ENCODE measurements around the gene ABCA2. TPM values are rescaled to one million over a fixed set of nuclear protein-coding genes. Genes with fewer than 3 reads are reported as not detected.

The ABCA2 gene
- total RNA-seq, 1 experiment from 2014 or later = 114 TPM

- H3K9me2 ChIP-seq (ENCODE audit: insufficient read depth) = no peaks in the 10 kb centered on the region
- intact Hi-C loops (cut with micrococcal nuclease) = no loop called here
- ChIA-PET RAD21 (ENCODE audit: low non-redundant PET in 1 of 2, low total read pairs in 2 of 2, uncharacterized antibody in 2 of 2, unreplicated experiment in 2 of 2) (no interaction called here), POLR2A (no interaction called here), CTCF (interaction anchor here (0.5 kb wide), 1 partner anchor 12 kb away, joined by 3 read pairs; no protein-coding TSS in a partner anchor)
- H3K27me3 ChIP-seq (ENCODE audit: insufficient read depth, low read length) = no peaks in the 10 kb centered on the region
- peaks cover 0 to 12% of the 10 kb centered on the region in 2 experiments; a peak in 2 of 4 replicates for H3K36me3 ChIP-seq (ENCODE audit: control insufficient read depth in 1 of 2, insufficient read depth in 2 of 2, low read length in 2 of 2)
- H3K4me2 ChIP-seq (ENCODE audit: low read length) = no peak overlapping the region
- no peak overlapping the region for H2AFZ ChIP-seq (ENCODE audit: low read depth, low read length, poor library complexity, severe bottlenecking)
- peaks cover 20% of the 10 kb centered on the region for H3K79me2 ChIP-seq (ENCODE audit: insufficient read depth, low read length)
- H4K20me1 ChIP-seq (ENCODE audit: insufficient read depth) = no peaks in the 10 kb centered on the region
- peak overlapping the region; percentile 80; the same call in 1 of the 2 replicates for H3K27ac ChIP-seq (ENCODE audit: low read depth, low read length)
- H3K9me3 ChIP-seq (ENCODE audit: control insufficient read depth in 1 of 2, insufficient read depth in 1 of 2, low read depth in 1 of 2, low read length in 2 of 2) = no peaks in the 10 kb centered on the region; a peak in 1 of 4 replicates
- ATAC-seq = no peak
- TF ChIP-seq EZH2 (IDR thresholded peaks at IDR 0.05) (no peak), JUND (IDR thresholded peaks at IDR 0.05) (no peak), ZNF274 (IDR thresholded peaks at IDR 0.05; ENCODE audit: low read depth, low read length) (no peak), YY1 (IDR thresholded peaks at IDR 0.05; ENCODE audit: extremely low read depth, insufficient replicate concordance, low read depth, low read length) (no peak), MAX (IDR thresholded peaks at IDR 0.05) (no peak), EGR1 (IDR thresholded peaks at IDR 0.05; ENCODE audit: low read depth) (no peak)
- H3K4me1 ChIP-seq (ENCODE audit: control insufficient read depth in 1 of 2, insufficient read depth in 2 of 2, low read length in 2 of 2) = peaks cover 17 to 30% of the 10 kb centered on the region in 2 experiments; a peak in 3 of 4 replicates
- BruUV-seq (replicated peaks) = no TSS peak
- DNase-seq (ENCODE audit: low read depth, low spot score) = no peak
- H3K9ac ChIP-seq (ENCODE audit: low read length) = no peak overlapping the region
- no peak overlapping the region for H3K4me3 ChIP-seq (replicated peaks in 1 of 2; ENCODE audit: low read depth in 1 of 2, low read length in 2 of 2)
Measured at GRCh38 chr9:136990242-136990911, 37.7 kb downstream of the ABCA2 start.

GRCh38 chr9:136988872-136989271 is 39.2 kb downstream of the ABCA2 start:
- RAD21 ChIA-PET (ENCODE audit: low non-redundant PET in 1 of 2, low total read pairs in 2 of 2, uncharacterized antibody in 2 of 2, unreplicated experiment in 2 of 2) = no interaction called here
- CTCF ChIA-PET = interaction anchor here (1.0 kb wide), 1 partner anchor 41 kb away, joined by 3 read pairs; no protein-coding TSS in a partner anchor
- Histone ChIP-seq H2AFZ (ENCODE audit: low read depth, low read length, poor library complexity, severe bottlenecking) (no peak overlapping the region), H3K4me2 (ENCODE audit: low read length) (no peak overlapping the region), H4K20me1 (ENCODE audit: insufficient read depth) (no peaks in the 10 kb centered on the region), H3K4me3 (replicated peaks in 1 of 2; ENCODE audit: low read depth in 1 of 2, low read length in 2 of 2) (no peak overlapping the region), H3K9me2 (ENCODE audit: insufficient read depth) (no peaks in the 10 kb centered on the region), H3K27me3 (ENCODE audit: insufficient read depth, low read length) (no peaks in the 10 kb centered on the region), H3K27ac (ENCODE audit: low read depth, low read length) (no peak overlapping the region), H3K79me2 (ENCODE audit: insufficient read depth, low read length) (peaks cover 15% of the 10 kb centered on the region), H3K9me3 (ENCODE audit: control insufficient read depth in 1 of 2, insufficient read depth in 1 of 2, low read depth in 1 of 2, low read length in 2 of 2) (no peaks in the 10 kb centered on the region; a peak in 1 of 4 replicates), H3K36me3 (ENCODE audit: control insufficient read depth in 1 of 2, insufficient read depth in 2 of 2, low read length in 2 of 2) (peaks cover 0 to 7% of the 10 kb centered on the region in 2 experiments; a peak in 2 of 4 replicates), H3K9ac (ENCODE audit: low read length) (no peak overlapping the region), H3K4me1 (ENCODE audit: control insufficient read depth in 1 of 2, insufficient read depth in 2 of 2, low read length in 2 of 2) (peaks cover 14 to 21% of the 10 kb centered on the region in 2 experiments; a peak in 3 of 4 replicates)
- no TSS peak for BruUV-seq (replicated peaks)
- DNase-seq (ENCODE audit: low read depth, low spot score) = no peak
- ATAC-seq = no peak
- TF ChIP-seq CTCF (IDR thresholded peaks at IDR 0.05 in 2 of 3, conservative IDR thresholded peaks at IDR 0.05 in 1 of 3; ENCODE audit: borderline replicate concordance in 1 of 3, insufficient read depth in 1 of 3, low read depth in 2 of 3, low read length in 2 of 3) (no peak), CBX3 (IDR thresholded peaks at IDR 0.05; ENCODE audit: low read depth) (no peak), ELF1 (IDR thresholded peaks at IDR 0.05; ENCODE audit: borderline replicate concordance, low read depth) (no peak), CEBPB (IDR thresholded peaks at IDR 0.05; ENCODE audit: low read depth) (no peak), TCF7L2 (IDR thresholded peaks at IDR 0.05; ENCODE audit: borderline replicate concordance, extremely low read depth, insufficient read depth, insufficient read length) (no peak), SP1 (IDR thresholded peaks at IDR 0.05; ENCODE audit: low read depth) (no peak), EZH2 (IDR thresholded peaks at IDR 0.05) (no peak)
- POLR2A ChIA-PET = no interaction called here
- intact Hi-C loops (cut with micrococcal nuclease) = no loop called here

Data from HCT116 (cell line).